Adipocyte (in vitro differentiated cells): Measurements from ENCODE around the gene BRD1.
A peak's percentile ranks its signal among the peaks of the same experiment; 100 is the strongest.

Source experiments
- DNase-seq: peaks from one replicate; pipeline ENCODE4 v3.0.0-alpha.2; 2015; ENCODE audit warnings: low read depth
- H3K27me3 ChIP-seq: replicated peaks from 2 replicates; pipeline ENCODE4 v1.7.0; 2013; ENCODE audit warnings: mild to moderate bottlenecking, low read length, moderate library complexity; ENCODE audit not compliant: control insufficient read depth, insufficient read depth
- H3K36me3 ChIP-seq: 2 replicates; pipeline ENCODE4 v1.7.0; 2013; ENCODE audit warnings: low read length, mild to moderate bottlenecking, moderate library complexity; ENCODE audit not compliant: control insufficient read depth, insufficient read depth, severe bottlenecking
- H3K4me1 ChIP-seq: 2 replicates; pipeline ENCODE4 v1.7.0; 2013; ENCODE audit warnings: mild to moderate bottlenecking, low read length, moderate library complexity; ENCODE audit not compliant: control insufficient read depth, insufficient read depth
- H3K4me3 ChIP-seq: 2 replicates; pipeline ENCODE4 v1.7.0; 2013; ENCODE audit warnings: mild to moderate bottlenecking, low read length, moderate library complexity
- H3K9ac ChIP-seq: 2 replicates; pipeline ENCODE4 v1.7.0; 2013; ENCODE audit warnings: mild to moderate bottlenecking, low read length, moderate library complexity
- H3K9me3 ChIP-seq: 2 replicates; pipeline ENCODE4 v1.7.0; 2013; ENCODE audit warnings: mild to moderate bottlenecking, low read length, moderate library complexity; ENCODE audit not compliant: control insufficient read depth

The BRD1 gene

GRCh38 chr22:49793296-49793695, 34.4 kb downstream of the BRD1 start:
- H3K4me3 ChIP-seq: no peak overlapping the region
- DNase-seq: no peak
- no peak overlapping the region for H3K9ac ChIP-seq
- no peaks in the 10 kb centered on the region for H3K27me3 ChIP-seq
- peaks cover 32% of the 10 kb centered on the region for H3K4me1 ChIP-seq
- peaks cover 62% of the 10 kb centered on the region for H3K36me3 ChIP-seq
- H3K9me3 ChIP-seq: no peaks in the 10 kb centered on the region

- no peaks in the 10 kb centered on the region for H3K9me3 ChIP-seq
- H3K9ac ChIP-seq: no peak overlapping the region
- H3K36me3 ChIP-seq: peaks cover 59% of the 10 kb centered on the region
- H3K4me3 ChIP-seq: no peak overlapping the region
- H3K27me3 ChIP-seq: no peaks in the 10 kb centered on the region
- peaks cover 37% of the 10 kb centered on the region for H3K4me1 ChIP-seq
- DNase-seq: no peak
Observed at GRCh38 chr22:49792107-49792506, 35.6 kb downstream of the BRD1 start.

GRCh38 chr22:49791682-49792081, 36.0 kb downstream of the BRD1 start:
- Histone ChIP-seq H3K9me3 (no peaks in the 10 kb centered on the region), H3K4me3 (no peak overlapping the region), H3K27me3 (no peaks in the 10 kb centered on the region), H3K9ac (peak overlapping the region; percentile 52), H3K36me3 (peaks cover 59% of the 10 kb centered on the region), H3K4me1 (peaks cover 37% of the 10 kb centered on the region)
- DNase-seq: no peak

- H3K36me3 ChIP-seq: peaks cover 63% of the 10 kb centered on the region
Observed at GRCh38 chr22:49790912-49791311, 36.8 kb downstream of the BRD1 start.

GRCh38 chr22:49789289-49790141, 38.2 kb downstream of the BRD1 start:
- peak overlapping the region; percentile 40 for H3K4me3 ChIP-seq
- H3K27me3 ChIP-seq: no peaks in the 10 kb centered on the region
- H3K36me3 ChIP-seq: peaks cover 55% of the 10 kb centered on the region
- no peaks in the 10 kb centered on the region for H3K9me3 ChIP-seq
- DNase-seq: peak; percentile 14
- H3K9ac ChIP-seq: peak overlapping the region; percentile 63
- peaks cover 46% of the 10 kb centered on the region for H3K4me1 ChIP-seq

More at GRCh38 chr22:49790912-49791311, 36.8 kb downstream of the BRD1 start:
- DNase-seq: no peak
- no peak overlapping the region for H3K4me3 ChIP-seq
- peaks cover 41% of the 10 kb centered on the region for H3K4me1 ChIP-seq
- H3K9me3 ChIP-seq: no peaks in the 10 kb centered on the region
- no peaks in the 10 kb centered on the region for H3K27me3 ChIP-seq
- H3K9ac ChIP-seq: peak overlapping the region; percentile 52

- Histone ChIP-seq H3K4me3 (peak overlapping the region; percentile 40), H3K36me3 (peaks cover 55% of the 10 kb centered on the region)
Observed at GRCh38 chr22:49788504-49788903, 39.2 kb downstream of the BRD1 start.

GRCh38 chr22:49787861-49788260, 39.8 kb downstream of the BRD1 start:
- H3K4me1 ChIP-seq: peaks cover 46% of the 10 kb centered on the region
- no peaks in the 10 kb centered on the region for H3K9me3 ChIP-seq
- H3K4me3 ChIP-seq: no peak overlapping the region
- peak overlapping the region; percentile 63 for H3K9ac ChIP-seq
- no peaks in the 10 kb centered on the region for H3K27me3 ChIP-seq
- peaks cover 55% of the 10 kb centered on the region for H3K36me3 ChIP-seq
- no peak for DNase-seq

More at GRCh38 chr22:49788504-49788903, 39.2 kb downstream of the BRD1 start:
- Histone ChIP-seq H3K4me1 (peaks cover 46% of the 10 kb centered on the region), H3K9me3 (no peaks in the 10 kb centered on the region), H3K9ac (peak overlapping the region; percentile 63), H3K27me3 (no peaks in the 10 kb centered on the region)
- DNase-seq: no peak

GRCh38 chr22:49786976-49787706, 40.5 kb downstream of the BRD1 start:
- Histone ChIP-seq H3K9ac (no peak overlapping the region), H3K27me3 (no peaks in the 10 kb centered on the region), H3K4me3 (no peak overlapping the region), H3K36me3 (peaks cover 47% of the 10 kb centered on the region), H3K9me3 (no peaks in the 10 kb centered on the region), H3K4me1 (peaks cover 46% of the 10 kb centered on the region)
- no peak for DNase-seq

- Histone ChIP-seq H3K4me3 (no peak overlapping the region), H3K9me3 (no peaks in the 10 kb centered on the region), H3K9ac (no peak overlapping the region), H3K27me3 (no peaks in the 10 kb centered on the region), H3K36me3 (peaks cover 49% of the 10 kb centered on the region), H3K4me1 (peaks cover 40% of the 10 kb centered on the region)
- no peak for DNase-seq
Observed at GRCh38 chr22:49785841-49786471, 41.7 kb downstream of the BRD1 start.

GRCh38 chr22:49785046-49785521, 42.6 kb downstream of the BRD1 start:
- H3K9ac ChIP-seq: no peak overlapping the region
- no peak for DNase-seq
- H3K27me3 ChIP-seq: no peaks in the 10 kb centered on the region
- H3K9me3 ChIP-seq: no peaks in the 10 kb centered on the region
- peaks cover 49% of the 10 kb centered on the region for H3K36me3 ChIP-seq
- peaks cover 31% of the 10 kb centered on the region for H3K4me1 ChIP-seq
- no peak overlapping the region for H3K4me3 ChIP-seq

- H3K4me1 ChIP-seq: peaks cover 31% of the 10 kb centered on the region
- no peak overlapping the region for H3K9ac ChIP-seq
- no peaks in the 10 kb centered on the region for H3K27me3 ChIP-seq
- no peak for DNase-seq
- H3K4me3 ChIP-seq: no peak overlapping the region
- no peaks in the 10 kb centered on the region for H3K9me3 ChIP-seq
- peaks cover 49% of the 10 kb centered on the region for H3K36me3 ChIP-seq
Observed at GRCh38 chr22:49784630-49784971, 43.1 kb downstream of the BRD1 start.
